Dermis microvascular lymphatic vessel endothelial cell (primary cell): ENCODE measurements around the gene G6PC1. TPM values are rescaled to one million over a fixed set of nuclear protein-coding genes. Genes with fewer than 3 reads are reported as not detected.
"Not testable (repeated sequence)": the region's sequence is repeated elsewhere in the genome, so short reads cannot be mapped to it uniquely, and the experiment has no call there.

Experiments
- DNase-seq, 2 donors: peaks; one replicate each; pipeline versions ENCODE4 v3.0.0 to v3.0.0-alpha.2; 2010; ENCODE audit warnings: low read depth in 2 of 2
- total RNA-seq: library from RNA; depleted of rRNA; stranded (reverse); fragments of >200 nt; gene quantifications from 2 replicates; pipeline ENCODE4 v1.2.1, GENCODE V29; 2014

The G6PC1 gene
- total RNA-seq, 1 donor from 2014 or later, result not detected

GRCh38 chr17:42901535-42902229, 1.1 kb downstream of the G6PC1 start:
- no peak for DNase-seq

- no peak for DNase-seq
Observed at GRCh38 chr17:42904110-42904469, 3.5 kb downstream of the G6PC1 start.

- DNase-seq, result no peak
Observed at GRCh38 chr17:42906772-42907446, 6.3 kb downstream of the G6PC1 start.

- no peak for DNase-seq
Observed at GRCh38 chr17:42908872-42909700, 8.5 kb downstream of the G6PC1 start.

- DNase-seq, result no peak
Observed at GRCh38 chr17:42913522-42913921, 12.9 kb downstream of the G6PC1 start.

GRCh38 chr17:42913981-42914617, 13.5 kb downstream of the G6PC1 start:
- no peak for DNase-seq

- DNase-seq, result not testable (repeated sequence)
Observed at GRCh38 chr17:42915288-42915687, 14.7 kb downstream of the G6PC1 start.

- DNase-seq, result not testable (repeated sequence)
Observed at GRCh38 chr17:42916388-42917235, 16.0 kb downstream of the G6PC1 start.

GRCh38 chr17:42917236-42917603, 16.6 kb downstream of the G6PC1 start:
- no peak for DNase-seq

- no peak for DNase-seq
Observed at GRCh38 chr17:42918902-42919521, 18.4 kb downstream of the G6PC1 start.

GRCh38 chr17:42919522-42920077, 19.0 kb downstream of the G6PC1 start:
- not testable (repeated sequence) for DNase-seq

- DNase-seq, result no peak
Observed at GRCh38 chr17:42920106-42920900, 19.7 kb downstream of the G6PC1 start.

GRCh38 chr17:42920922-42921321, 20.3 kb downstream of the G6PC1 start:
- peak; percentile 21 to 88 for DNase-seq

GRCh38 chr17:42922294-42922693, 21.7 kb downstream of the G6PC1 start:
- no peak for DNase-seq

GRCh38 chr17:42923472-42923871, 22.9 kb downstream of the G6PC1 start:
- DNase-seq, result not testable (repeated sequence)

GRCh38 chr17:42924891-42925290, 24.3 kb downstream of the G6PC1 start:
- peak in 1 of 2 donors; percentile 18 for DNase-seq

- DNase-seq, result peak; percentile 72 to 86
Observed at GRCh38 chr17:42928714-42929496, 28.3 kb downstream of the G6PC1 start.

GRCh38 chr17:42929497-42929844, 28.9 kb downstream of the G6PC1 start:
- no peak for DNase-seq
